Measurements from ENCODE around the gene CDKN1C.

The CDKN1C gene

DNA sequence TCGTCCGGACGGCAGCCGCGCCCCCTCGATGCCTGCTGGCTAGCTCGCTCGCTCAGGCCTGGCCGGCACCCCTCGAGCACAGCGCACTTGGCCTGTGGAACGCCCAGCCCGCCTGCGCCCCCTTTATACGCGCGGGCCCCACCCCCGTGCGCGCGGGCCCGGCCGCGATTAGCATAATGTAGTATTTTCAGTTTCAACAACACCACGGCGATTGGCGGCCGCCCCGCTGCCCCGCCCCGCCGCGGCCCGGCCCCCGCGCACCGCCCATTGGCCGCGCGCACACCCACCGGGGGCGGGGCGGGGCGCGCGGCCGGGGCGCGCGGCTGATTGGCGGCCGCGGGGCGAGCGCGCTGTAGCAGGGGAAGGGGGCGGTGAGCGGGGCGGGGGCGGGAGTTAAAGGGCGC, at the start of gene CDKN1C:
Gene CDKN1C, minus strand, starts transcription at position 98 of the 404 bp plus-strand sequence. CDS start 319 bp downstream, outside the sequence.
- Histone ChIP-seq H3K4me1 (peaks cover 0 to 40% (median 14%) of the 10 kb centered on the region in 4 donors), H3K27ac (peak within 1 kb of the TSS; percentile 82 to 84), H3K9me3 (no peaks in the 10 kb centered on the region), H3K4me3 (peak within 1 kb of the TSS; percentile 87 to 89), H3K36me3 (no peaks in the 10 kb centered on the region), H3K27me3 (peaks cover 0 to 5% of the 10 kb centered on the region in 2 donors)
- intact Hi-C loops (cut with DNase I; ENCODE audit: low total_unique reads): loop anchor here (5.0 to 10.0 kb wide), 4 partner anchors 58 to 539 kb away; partner anchors contain the start of gene KCNQ1OT1
- TF ChIP-seq, protein P1, sequence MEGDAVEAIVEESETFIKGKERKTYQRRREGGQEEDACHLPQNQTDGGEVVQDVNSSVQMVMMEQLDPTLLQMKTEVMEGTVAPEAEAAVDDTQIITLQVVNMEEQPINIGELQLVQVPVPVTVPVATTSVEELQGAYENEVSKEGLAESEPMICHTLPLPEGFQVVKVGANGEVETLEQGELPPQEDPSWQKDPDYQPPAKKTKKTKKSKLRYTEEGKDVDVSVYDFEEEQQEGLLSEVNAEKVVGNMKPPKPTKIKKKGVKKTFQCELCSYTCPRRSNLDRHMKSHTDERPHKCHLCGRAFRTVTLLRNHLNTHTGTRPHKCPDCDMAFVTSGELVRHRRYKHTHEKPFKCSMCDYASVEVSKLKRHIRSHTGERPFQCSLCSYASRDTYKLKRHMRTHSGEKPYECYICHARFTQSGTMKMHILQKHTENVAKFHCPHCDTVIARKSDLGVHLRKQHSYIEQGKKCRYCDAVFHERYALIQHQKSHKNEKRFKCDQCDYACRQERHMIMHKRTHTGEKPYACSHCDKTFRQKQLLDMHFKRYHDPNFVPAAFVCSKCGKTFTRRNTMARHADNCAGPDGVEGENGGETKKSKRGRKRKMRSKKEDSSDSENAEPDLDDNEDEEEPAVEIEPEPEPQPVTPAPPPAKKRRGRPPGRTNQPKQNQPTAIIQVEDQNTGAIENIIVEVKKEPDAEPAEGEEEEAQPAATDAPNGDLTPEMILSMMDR (IDR thresholded peaks at IDR 0.05): peak in 1 of 2 experiments; percentile 11
- DNase-seq: peak; percentile 91 to 96

DNA sequence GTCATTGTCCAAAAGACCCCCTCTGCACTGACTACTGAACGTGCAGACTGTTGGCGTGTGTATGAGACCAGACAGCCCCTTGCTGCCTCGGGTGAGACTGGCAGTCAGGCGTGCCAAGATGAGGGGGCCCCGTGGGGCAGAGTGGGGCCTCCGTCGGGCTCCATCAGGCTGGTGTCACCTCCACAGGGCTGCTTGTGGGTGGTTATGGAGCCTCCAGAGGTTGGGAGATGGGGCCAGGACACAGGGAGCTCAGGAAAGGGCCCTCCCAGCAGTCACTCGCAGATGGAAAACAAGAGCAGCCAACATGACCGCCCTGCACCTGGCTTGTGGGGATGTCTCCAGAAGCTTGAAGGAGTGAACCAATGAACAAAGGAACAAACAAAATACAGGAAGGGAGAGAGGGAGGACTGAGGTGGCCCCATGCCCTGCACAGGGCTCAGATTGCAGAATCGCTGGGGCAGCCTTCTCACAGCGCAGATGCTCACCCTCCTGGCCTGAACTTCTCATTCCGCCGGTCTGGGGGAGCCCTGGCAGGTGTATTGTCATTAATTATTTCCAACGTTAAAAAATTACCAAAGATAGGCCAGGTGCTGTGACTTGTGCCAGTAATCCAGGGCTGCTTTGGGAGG, 49.1 kb upstream of the CDKN1C start:
- no peak overlapping the region for H3K27ac ChIP-seq
- peak in 1 of 2 donors; percentile 59 for DNase-seq
- H3K9me3 ChIP-seq: peaks cover 0 to 19% (median 6%) of the 10 kb centered on the region in 3 donors
- H3K4me3 ChIP-seq: no peak overlapping the region
- TF ChIP-seq, protein P1 (IDR thresholded peaks at IDR 0.05): no peak
- intact Hi-C loops (cut with DNase I; ENCODE audit: low total_unique reads): no loop called here
- H3K4me1 ChIP-seq: peaks cover 0 to 30% (median 18%) of the 10 kb centered on the region in 4 donors
- peaks cover 0 to 1% of the 10 kb centered on the region in 2 donors for H3K27me3 ChIP-seq
- no peaks in the 10 kb centered on the region for H3K36me3 ChIP-seq

DNA sequence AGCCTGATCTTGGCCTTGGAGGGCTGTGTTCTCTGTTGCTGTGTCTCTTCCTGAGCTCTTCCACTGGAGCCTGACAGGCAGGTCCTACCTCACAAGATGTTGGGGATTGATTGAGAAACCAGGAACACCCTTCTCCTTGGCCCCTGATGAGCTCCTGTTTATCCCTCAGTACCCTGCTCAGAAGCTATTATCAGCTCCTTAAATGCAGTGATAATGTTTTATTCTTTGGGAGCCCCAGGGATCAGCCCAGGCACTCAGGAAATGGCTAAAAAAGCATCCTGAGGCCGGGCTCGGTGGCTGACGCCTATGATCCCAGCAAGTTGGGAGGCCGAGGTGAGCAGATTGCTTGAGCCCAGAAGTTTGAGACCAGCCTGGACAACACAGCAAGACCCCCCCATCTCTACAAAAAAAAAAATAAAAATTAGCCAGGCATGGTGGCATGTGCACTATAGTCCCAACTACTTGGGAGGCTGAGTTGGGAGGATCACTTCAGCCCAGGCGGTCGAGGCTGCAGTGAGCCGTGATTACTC, 48.5 kb upstream of the CDKN1C start:
- no peak overlapping the region for H3K4me3 ChIP-seq
- DNase-seq: no peak
- peaks cover 0 to 37% (median 23%) of the 10 kb centered on the region in 4 donors for H3K4me1 ChIP-seq
- peaks cover 0 to 19% (median 6%) of the 10 kb centered on the region in 3 donors for H3K9me3 ChIP-seq
- H3K36me3 ChIP-seq: no peaks in the 10 kb centered on the region
- H3K27me3 ChIP-seq: peaks cover 0 to 7% of the 10 kb centered on the region in 2 donors
- H3K27ac ChIP-seq: peak overlapping the region in 1 of 2 donors; percentile 35
- TF ChIP-seq, protein P1 (IDR thresholded peaks at IDR 0.05): no peak
- intact Hi-C loops (cut with DNase I; ENCODE audit: low total_unique reads): no loop called here

DNA sequence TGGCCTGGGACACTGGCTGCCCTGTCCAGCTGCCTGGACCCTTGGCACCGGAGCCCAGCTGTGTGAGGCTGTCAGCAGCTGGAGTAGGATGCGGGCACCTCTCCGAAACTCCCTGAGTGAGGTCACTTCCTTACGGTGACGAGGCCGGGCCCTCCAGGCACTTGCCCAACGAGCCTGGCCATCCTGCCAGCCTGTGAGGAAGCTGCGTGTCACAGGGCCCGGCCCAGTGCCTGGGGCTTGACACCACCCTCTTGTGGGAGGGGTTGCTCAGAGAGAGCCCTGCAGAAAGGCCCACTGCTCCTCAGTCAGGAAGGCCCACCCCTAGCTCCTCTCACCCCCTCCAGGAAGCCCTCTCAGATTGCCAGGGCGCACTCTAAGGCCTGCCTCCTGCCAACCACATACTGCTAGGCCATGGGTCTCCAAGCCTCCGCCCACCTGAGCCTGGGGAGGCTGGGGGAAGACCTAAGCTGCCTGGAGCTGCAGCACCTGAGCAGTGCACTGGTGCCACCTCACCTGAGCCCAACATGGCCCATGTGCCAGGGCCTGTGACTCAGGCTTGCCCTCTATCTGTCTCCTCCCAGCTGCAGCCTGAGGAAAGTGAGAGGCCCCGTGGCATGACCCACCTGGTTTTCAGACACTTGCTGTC, 47.9 kb upstream of the CDKN1C start:
- peaks cover 0 to 42% (median 28%) of the 10 kb centered on the region in 4 donors for H3K4me1 ChIP-seq
- peak; percentile 76 to 89 for DNase-seq
- peak overlapping the region; percentile 39 to 54 for H3K27ac ChIP-seq
- intact Hi-C loops (cut with DNase I; ENCODE audit: low total_unique reads): no loop called here
- TF ChIP-seq, protein P1 (IDR thresholded peaks at IDR 0.05): no peak
- H3K9me3 ChIP-seq: peaks cover 0 to 13% (median 6%) of the 10 kb centered on the region in 3 donors
- no peaks in the 10 kb centered on the region for H3K36me3 ChIP-seq
- H3K4me3 ChIP-seq: no peak overlapping the region
- H3K27me3 ChIP-seq: peaks cover 0 to 8% of the 10 kb centered on the region in 2 donors

DNA sequence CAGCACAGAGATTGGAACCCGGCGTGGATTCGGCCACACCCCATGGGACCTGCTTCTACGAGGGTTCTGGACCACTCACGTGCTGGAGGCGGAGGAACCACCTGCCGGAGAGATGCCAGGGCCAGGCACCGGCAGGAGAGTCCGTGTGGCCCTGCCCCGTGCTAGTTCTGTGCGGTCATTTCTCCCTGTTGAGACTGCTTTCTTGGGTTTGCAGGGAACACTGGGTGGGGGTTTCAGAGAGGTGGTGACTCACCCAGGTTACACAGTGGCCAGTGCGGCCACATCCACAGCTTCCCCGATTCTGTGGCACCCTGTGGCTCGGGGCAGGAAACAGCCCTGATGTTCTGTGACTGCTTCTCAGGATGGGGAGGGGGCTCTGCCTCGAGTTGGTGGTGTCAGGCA, 47.3 kb upstream of the CDKN1C start:
- intact Hi-C loops (cut with DNase I; ENCODE audit: low total_unique reads): no loop called here
- Histone ChIP-seq H3K4me1 (peaks cover 0 to 49% (median 31%) of the 10 kb centered on the region in 4 donors), H3K27ac (peak overlapping the region; percentile 39 to 54), H3K36me3 (no peaks in the 10 kb centered on the region), H3K9me3 (peaks cover 0 to 9% (median 4%) of the 10 kb centered on the region in 3 donors), H3K27me3 (peaks cover 0 to 9% of the 10 kb centered on the region in 2 donors), H3K4me3 (no peak overlapping the region)
- TF ChIP-seq, protein P1 (IDR thresholded peaks at IDR 0.05): no peak
- peak in 1 of 2 donors; percentile 70 for DNase-seq

All from tibial artery (tissue), 4 donors.